ENCODE results near the gene CREB5.

DNA sequence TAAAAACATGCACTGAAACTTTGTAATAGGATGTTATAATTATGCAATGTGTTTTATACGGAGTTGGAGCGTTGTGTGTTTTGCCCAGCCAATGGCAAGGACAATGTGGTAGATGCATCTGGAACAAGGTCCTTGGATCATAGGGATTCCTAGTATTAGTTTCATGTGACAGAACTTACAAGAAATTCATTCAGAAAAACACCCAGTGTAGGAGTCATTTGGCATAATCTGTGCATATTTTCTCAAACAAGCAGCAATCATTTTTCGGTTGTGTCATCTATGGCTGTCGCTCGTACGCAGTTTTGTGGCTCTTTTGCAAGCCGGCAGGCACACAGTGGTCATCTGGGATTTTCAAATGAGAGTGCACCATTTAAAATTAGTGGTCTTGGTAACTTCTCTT is 19.8 kb downstream of the CREB5 start:
- TF ChIP-seq, protein P1, sequence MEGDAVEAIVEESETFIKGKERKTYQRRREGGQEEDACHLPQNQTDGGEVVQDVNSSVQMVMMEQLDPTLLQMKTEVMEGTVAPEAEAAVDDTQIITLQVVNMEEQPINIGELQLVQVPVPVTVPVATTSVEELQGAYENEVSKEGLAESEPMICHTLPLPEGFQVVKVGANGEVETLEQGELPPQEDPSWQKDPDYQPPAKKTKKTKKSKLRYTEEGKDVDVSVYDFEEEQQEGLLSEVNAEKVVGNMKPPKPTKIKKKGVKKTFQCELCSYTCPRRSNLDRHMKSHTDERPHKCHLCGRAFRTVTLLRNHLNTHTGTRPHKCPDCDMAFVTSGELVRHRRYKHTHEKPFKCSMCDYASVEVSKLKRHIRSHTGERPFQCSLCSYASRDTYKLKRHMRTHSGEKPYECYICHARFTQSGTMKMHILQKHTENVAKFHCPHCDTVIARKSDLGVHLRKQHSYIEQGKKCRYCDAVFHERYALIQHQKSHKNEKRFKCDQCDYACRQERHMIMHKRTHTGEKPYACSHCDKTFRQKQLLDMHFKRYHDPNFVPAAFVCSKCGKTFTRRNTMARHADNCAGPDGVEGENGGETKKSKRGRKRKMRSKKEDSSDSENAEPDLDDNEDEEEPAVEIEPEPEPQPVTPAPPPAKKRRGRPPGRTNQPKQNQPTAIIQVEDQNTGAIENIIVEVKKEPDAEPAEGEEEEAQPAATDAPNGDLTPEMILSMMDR (IDR thresholded peaks at IDR 0.05): no peak
- no peak for TF ChIP-seq POLR2A (IDR thresholded peaks at IDR 0.05)
